ENCODE data around the gene DIAPH1.

The DIAPH1 gene

GRCh38 chr5:141634720-141635119 is 15.9 kb upstream of the DIAPH1 start:
- Histone ChIP-seq H3K4me1 (ENCODE audit: insufficient read depth, low read length, poor library complexity, severe bottlenecking) (peaks cover 43% of the 10 kb centered on the region), H3K9me3 (ENCODE audit: insufficient read depth, low read depth, low read length) (no peaks in the 10 kb centered on the region), H3K9me2 (replicated peaks; ENCODE audit: low read depth, low read length) (no peaks in the 10 kb centered on the region), H3K27me3 (ENCODE audit: insufficient read depth, low read length, poor library complexity, severe bottlenecking) (no peaks in the 10 kb centered on the region), H3K4me2 (ENCODE audit: low read depth, low read length, poor library complexity, severe bottlenecking) (peak overlapping the region; percentile 93), H3K9ac (ENCODE audit: low read depth, low read length, poor library complexity, severe bottlenecking) (peak overlapping the region; percentile 86), H3K36me3 (ENCODE audit: insufficient read depth, low read length) (peaks cover 8% of the 10 kb centered on the region; the same call in 1 of the 2 replicates), H3F3A (ENCODE audit: low read depth) (no peaks in the 10 kb centered on the region), H2AFZ (ENCODE audit: low read length) (no peak overlapping the region), H3K79me2 (ENCODE audit: insufficient read depth, low read length) (peaks cover 63% of the 10 kb centered on the region), H4K20me1 (ENCODE audit: insufficient read depth, low read length, poor library complexity, severe bottlenecking) (peaks cover 33% of the 10 kb centered on the region), H3K4me3 (ENCODE audit: low read length, poor library complexity, severe bottlenecking) (peak overlapping the region; percentile 85)
- TF ChIP-seq EZH2phosphoT487 (IDR thresholded peaks at IDR 0.05; ENCODE audit: borderline replicate concordance) = no peak
- no peak for TF ChIP-seq CTCF (conservative IDR thresholded peaks at IDR 0.05; ENCODE audit: low read length)

- Histone ChIP-seq H3K79me2 (ENCODE audit: insufficient read depth, low read length) (peaks cover 65% of the 10 kb centered on the region), H3K9me3 (ENCODE audit: insufficient read depth, low read depth, low read length) (no peaks in the 10 kb centered on the region), H3K4me3 (ENCODE audit: low read length, poor library complexity, severe bottlenecking) (peak overlapping the region; percentile 85), H3K4me1 (ENCODE audit: insufficient read depth, low read length, poor library complexity, severe bottlenecking) (peaks cover 43% of the 10 kb centered on the region), H4K20me1 (ENCODE audit: insufficient read depth, low read length, poor library complexity, severe bottlenecking) (peaks cover 34% of the 10 kb centered on the region), H3K36me3 (ENCODE audit: insufficient read depth, low read length) (peaks cover 15% of the 10 kb centered on the region; the same call in 1 of the 2 replicates), H2AFZ (ENCODE audit: low read length) (no peak overlapping the region), H3K4me2 (ENCODE audit: low read depth, low read length, poor library complexity, severe bottlenecking) (peak overlapping the region; percentile 93), H3K9ac (ENCODE audit: low read depth, low read length, poor library complexity, severe bottlenecking) (peak overlapping the region; percentile 40), H3K27me3 (ENCODE audit: insufficient read depth, low read length, poor library complexity, severe bottlenecking) (no peaks in the 10 kb centered on the region), H3F3A (ENCODE audit: low read depth) (no peaks in the 10 kb centered on the region), H3K9me2 (replicated peaks; ENCODE audit: low read depth, low read length) (no peaks in the 10 kb centered on the region)
- no peak for TF ChIP-seq EZH2phosphoT487 (IDR thresholded peaks at IDR 0.05; ENCODE audit: borderline replicate concordance)
- no peak for TF ChIP-seq CTCF (conservative IDR thresholded peaks at IDR 0.05; ENCODE audit: low read length)
Measured at GRCh38 chr5:141633871-141634561, 15.2 kb upstream of the DIAPH1 start.

- peak overlapping the region; percentile 93 for H3K4me2 ChIP-seq (ENCODE audit: low read depth, low read length, poor library complexity, severe bottlenecking)
- peak overlapping the region; percentile 8 for H3K4me3 ChIP-seq (ENCODE audit: low read length, poor library complexity, severe bottlenecking)
- H3K79me2 ChIP-seq (ENCODE audit: insufficient read depth, low read length) = peaks cover 65% of the 10 kb centered on the region
- peaks cover 34% of the 10 kb centered on the region for H4K20me1 ChIP-seq (ENCODE audit: insufficient read depth, low read length, poor library complexity, severe bottlenecking)
- TF ChIP-seq CTCF (conservative IDR thresholded peaks at IDR 0.05; ENCODE audit: low read length) (no peak), EZH2phosphoT487 (IDR thresholded peaks at IDR 0.05; ENCODE audit: borderline replicate concordance) (no peak)
- no peak overlapping the region for H2AFZ ChIP-seq (ENCODE audit: low read length)
- H3K36me3 ChIP-seq (ENCODE audit: insufficient read depth, low read length) = peaks cover 29% of the 10 kb centered on the region; the same call in 1 of the 2 replicates
- no peaks in the 10 kb centered on the region for H3K27me3 ChIP-seq (ENCODE audit: insufficient read depth, low read length, poor library complexity, severe bottlenecking)
- no peaks in the 10 kb centered on the region for H3K9me3 ChIP-seq (ENCODE audit: insufficient read depth, low read depth, low read length)
- no peaks in the 10 kb centered on the region for H3F3A ChIP-seq (ENCODE audit: low read depth)
- H3K9ac ChIP-seq (ENCODE audit: low read depth, low read length, poor library complexity, severe bottlenecking) = no peak overlapping the region
- no peaks in the 10 kb centered on the region for H3K9me2 ChIP-seq (replicated peaks; ENCODE audit: low read depth, low read length)
- H3K4me1 ChIP-seq (ENCODE audit: insufficient read depth, low read length, poor library complexity, severe bottlenecking) = peaks cover 35% of the 10 kb centered on the region
Measured at GRCh38 chr5:141632650-141633049, 13.8 kb upstream of the DIAPH1 start.
